Thymus (tissue), 14 donors: ENCODE measurements around the gene ABCA2. TPM values are rescaled to one million over a fixed set of nuclear protein-coding genes. Genes with fewer than 3 reads are reported as not detected.

Experiments used
- DNase-seq, 9 donors: peaks; one replicate each; pipeline ENCODE4 v3.0.0-alpha.2; 2013; ENCODE audit warnings: low spot score in 9 of 9, low read depth in 6 of 9, missing footprints in 1 of 9
- H3K27ac ChIP-seq, 2 donors: one replicate each; pipeline ENCODE4 v1.5.1; 2013; ENCODE audit warnings: control low read depth in 1 of 2, low read depth in 1 of 2, low read length in 1 of 2, mild to moderate bottlenecking in 1 of 2, moderate library complexity in 1 of 2
- H3K27me3 ChIP-seq, 2 donors: one replicate each; pipeline ENCODE4 v1.5.1; 2013; ENCODE audit warnings: low read length in 1 of 2; ENCODE audit not compliant: control insufficient read depth in 2 of 2, insufficient read depth in 1 of 2
- H3K36me3 ChIP-seq, 2 donors: one replicate each; pipeline ENCODE4 v1.5.1; 2013; ENCODE audit warnings: low read length in 1 of 2, mild to moderate bottlenecking in 1 of 2, moderate library complexity in 1 of 2; ENCODE audit not compliant: control insufficient read depth in 2 of 2, insufficient read depth in 2 of 2
- H3K4me1 ChIP-seq, 2 donors: one replicate each; pipeline ENCODE4 v1.5.1; 2013; ENCODE audit warnings: low read length in 2 of 2; ENCODE audit not compliant: control insufficient read depth in 2 of 2, insufficient read depth in 2 of 2
- H3K4me3 ChIP-seq, 2 donors: one replicate each; pipeline ENCODE4 v1.5.1; 2013; ENCODE audit warnings: low read length in 2 of 2, control low read depth in 1 of 2, mild to moderate bottlenecking in 1 of 2
- H3K9me3 ChIP-seq, 2 donors: one replicate each; pipeline ENCODE4 v1.5.1; 2013; ENCODE audit warnings: low read length in 1 of 2, mild to moderate bottlenecking in 1 of 2; ENCODE audit not compliant: control insufficient read depth in 2 of 2, insufficient read depth in 1 of 2
- WGBS: extraction: QIAGEN DNeasy Blood & Tissue Kit; methylation state at CpG from one replicate; pipeline ENCODE4 v1.1.7; 2013; 5-methylcytosine and 5-hydroxymethylcytosine counted together
- long read RNA-seq, 10 donors: transcript quantifications; one replicate each; lab custom pipeline, GENCODE V29; 2026
- polyA plus RNA-seq: library from polyadenylated mRNA; stranded (reverse); fragments of 200-250 nt; gene quantifications from one replicate; pipeline ENCODE4 v1.2.3, GENCODE V29; 2013
- total RNA-seq: library from RNA; stranded (reverse); fragments of 120-200 nt; gene quantifications from one replicate; pipeline ENCODE4 v1.2.4, GENCODE V29; 2013
- donor health status: healthy.

Gene ABCA2, protein sequence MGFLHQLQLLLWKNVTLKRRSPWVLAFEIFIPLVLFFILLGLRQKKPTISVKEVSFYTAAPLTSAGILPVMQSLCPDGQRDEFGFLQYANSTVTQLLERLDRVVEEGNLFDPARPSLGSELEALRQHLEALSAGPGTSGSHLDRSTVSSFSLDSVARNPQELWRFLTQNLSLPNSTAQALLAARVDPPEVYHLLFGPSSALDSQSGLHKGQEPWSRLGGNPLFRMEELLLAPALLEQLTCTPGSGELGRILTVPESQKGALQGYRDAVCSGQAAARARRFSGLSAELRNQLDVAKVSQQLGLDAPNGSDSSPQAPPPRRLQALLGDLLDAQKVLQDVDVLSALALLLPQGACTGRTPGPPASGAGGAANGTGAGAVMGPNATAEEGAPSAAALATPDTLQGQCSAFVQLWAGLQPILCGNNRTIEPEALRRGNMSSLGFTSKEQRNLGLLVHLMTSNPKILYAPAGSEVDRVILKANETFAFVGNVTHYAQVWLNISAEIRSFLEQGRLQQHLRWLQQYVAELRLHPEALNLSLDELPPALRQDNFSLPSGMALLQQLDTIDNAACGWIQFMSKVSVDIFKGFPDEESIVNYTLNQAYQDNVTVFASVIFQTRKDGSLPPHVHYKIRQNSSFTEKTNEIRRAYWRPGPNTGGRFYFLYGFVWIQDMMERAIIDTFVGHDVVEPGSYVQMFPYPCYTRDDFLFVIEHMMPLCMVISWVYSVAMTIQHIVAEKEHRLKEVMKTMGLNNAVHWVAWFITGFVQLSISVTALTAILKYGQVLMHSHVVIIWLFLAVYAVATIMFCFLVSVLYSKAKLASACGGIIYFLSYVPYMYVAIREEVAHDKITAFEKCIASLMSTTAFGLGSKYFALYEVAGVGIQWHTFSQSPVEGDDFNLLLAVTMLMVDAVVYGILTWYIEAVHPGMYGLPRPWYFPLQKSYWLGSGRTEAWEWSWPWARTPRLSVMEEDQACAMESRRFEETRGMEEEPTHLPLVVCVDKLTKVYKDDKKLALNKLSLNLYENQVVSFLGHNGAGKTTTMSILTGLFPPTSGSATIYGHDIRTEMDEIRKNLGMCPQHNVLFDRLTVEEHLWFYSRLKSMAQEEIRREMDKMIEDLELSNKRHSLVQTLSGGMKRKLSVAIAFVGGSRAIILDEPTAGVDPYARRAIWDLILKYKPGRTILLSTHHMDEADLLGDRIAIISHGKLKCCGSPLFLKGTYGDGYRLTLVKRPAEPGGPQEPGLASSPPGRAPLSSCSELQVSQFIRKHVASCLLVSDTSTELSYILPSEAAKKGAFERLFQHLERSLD (N-terminal part only)
- total RNA-seq (4.2 TPM), polyA plus RNA-seq (37.3 TPM)
- long read RNA-seq, donor 1 = 0 reads
- long read RNA-seq, donor 2 = 0 reads
- long read RNA-seq, donor 3 = 0 reads
- long read RNA-seq, donor 4 = 0 reads
- long read RNA-seq, donor 5, partial matches to known transcripts = 0 of 1 reads
- long read RNA-seq, donor 5, other reads (novel, unspliced or antisense) = 0 of 1 reads
- long read RNA-seq, donor 6, partial matches to known transcripts = 0 of 1 reads
- long read RNA-seq, donor 6, other reads (novel, unspliced or antisense) = 0 of 1 reads
- long read RNA-seq, donor 7 = 0 reads
- long read RNA-seq, donor 8 = 0 reads
- long read RNA-seq, donor 9, partial matches to known transcripts = 0 of 1 reads
- long read RNA-seq, donor 9, other reads (novel, unspliced or antisense) = 0 of 1 reads
- long read RNA-seq, donor 10 = 0 reads

DNA sequence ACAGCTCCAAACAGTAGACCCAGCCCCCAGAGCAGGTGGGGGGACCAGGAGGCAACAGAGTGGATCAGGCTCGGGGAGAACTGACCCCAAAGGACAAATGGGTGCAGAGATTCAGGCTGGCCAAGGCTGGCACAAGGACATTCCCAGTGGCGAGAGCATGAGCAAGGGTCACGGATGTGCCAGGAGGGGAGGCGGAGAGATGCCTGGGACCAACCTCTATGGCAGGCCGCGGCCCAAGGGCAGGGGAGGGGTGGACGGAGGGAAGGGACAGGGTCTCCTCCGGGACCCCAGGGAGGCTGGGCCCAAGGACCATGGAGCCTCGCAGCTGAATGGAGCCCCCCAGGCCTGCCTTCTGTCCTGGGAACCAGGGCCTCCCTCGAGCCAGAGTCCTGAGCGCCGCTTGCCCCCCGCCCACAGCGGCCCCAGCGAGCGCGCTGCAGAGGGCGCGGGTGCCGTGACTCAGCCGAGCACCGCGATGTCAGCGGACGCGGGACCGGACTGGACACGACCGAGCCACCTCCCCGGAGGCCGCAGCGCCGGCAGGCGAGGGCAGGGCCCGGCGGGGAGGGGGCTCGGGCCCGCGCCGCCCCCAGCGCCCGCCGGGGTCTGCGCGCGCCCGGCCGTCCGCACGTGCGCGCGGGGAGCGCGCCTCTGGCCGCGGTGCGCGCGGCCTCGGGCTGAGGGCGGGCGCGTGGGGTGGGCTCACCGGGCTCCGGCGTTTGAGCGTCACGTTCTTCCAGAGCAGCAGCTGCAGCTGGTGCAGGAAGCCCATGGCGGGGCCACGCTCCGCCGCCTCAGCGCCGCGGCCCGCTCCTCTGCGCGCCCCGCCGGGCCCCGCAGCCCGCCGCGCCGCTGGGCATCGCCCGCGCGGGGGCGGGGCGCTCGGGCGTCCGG lies at the start of gene ABCA2:
Gene ABCA2 (minus strand): TSS at position 869 of the 894 bp plus-strand sequence. CDS start 97 bp downstream, at position 772.
- peak within 1 kb of the TSS; percentile 44 to 54 for H3K4me3 ChIP-seq
- H3K27me3 ChIP-seq = peaks cover 27 to 58% of the 10 kb centered on the region in 2 donors
- H3K4me1 ChIP-seq = peaks cover 13 to 47% of the 10 kb centered on the region in 2 donors
- DNase-seq = no peak
- H3K27ac ChIP-seq = peak within 1 kb of the TSS; percentile 11 to 32
- H3K9me3 ChIP-seq = no peaks in the 10 kb centered on the region
- WGBS = 9% methylated on average over 90 of the region's 95 CpGs
- H3K36me3 ChIP-seq = no peaks in the 10 kb centered on the region

DNA sequence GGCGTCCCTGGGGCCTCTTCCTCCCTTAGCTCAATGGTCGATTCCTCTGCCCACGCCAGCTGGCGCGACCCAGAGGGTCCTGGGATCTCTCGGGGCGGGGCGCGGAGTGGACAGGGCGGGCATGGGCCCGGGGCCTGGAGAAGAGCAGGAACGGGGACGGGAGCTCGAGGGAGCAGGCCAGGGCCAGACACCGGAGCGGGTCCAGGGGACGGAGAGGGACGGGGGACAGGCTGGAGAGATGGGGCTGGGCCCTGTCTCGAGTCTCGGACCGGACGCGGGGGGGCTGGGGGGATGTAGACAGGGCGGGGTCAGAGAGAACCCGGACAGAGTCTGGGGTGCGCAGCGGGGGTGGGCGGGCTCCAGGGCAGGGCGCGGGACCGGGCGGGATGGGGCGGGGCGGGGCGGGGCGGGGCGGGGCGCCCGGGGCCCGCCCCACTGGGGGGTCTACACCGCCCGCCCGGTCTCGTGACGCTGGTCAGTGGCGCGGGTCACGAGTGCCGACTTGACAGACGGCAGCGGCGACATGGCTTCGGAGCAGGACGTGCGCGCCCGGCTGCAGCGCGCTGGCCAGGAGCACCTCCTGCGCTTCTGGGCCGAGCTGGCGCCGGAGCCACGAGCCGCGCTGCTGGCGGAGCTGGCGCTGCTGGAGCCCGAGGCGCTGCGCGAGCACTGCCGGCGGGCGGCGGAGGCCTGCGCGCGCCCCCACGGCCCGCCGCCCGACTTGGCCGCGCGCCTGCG lies 49.1 kb upstream of the ABCA2 start, which contains the start of gene UAP1L1:
Gene UAP1L1 (plus strand): TSS at position 508 of the 738 bp plus-strand sequence. CDS start 16 bp downstream, at position 524.
- H3K4me3 ChIP-seq = peak within 1 kb of the TSS; percentile 24 to 58
- 4% methylated on average over 87 of the region's 87 CpGs for WGBS
- DNase-seq = peak in 1 of 9 donors; percentile 34
- no peaks in the 10 kb centered on the region for H3K36me3 ChIP-seq
- peak within 1 kb of the TSS in 1 of 2 donors; percentile 66 for H3K27ac ChIP-seq
- H3K27me3 ChIP-seq = peaks cover 13 to 76% of the 10 kb centered on the region in 2 donors
- H3K4me1 ChIP-seq = peaks cover 9 to 13% of the 10 kb centered on the region in 2 donors
- H3K9me3 ChIP-seq = no peaks in the 10 kb centered on the region

DNA sequence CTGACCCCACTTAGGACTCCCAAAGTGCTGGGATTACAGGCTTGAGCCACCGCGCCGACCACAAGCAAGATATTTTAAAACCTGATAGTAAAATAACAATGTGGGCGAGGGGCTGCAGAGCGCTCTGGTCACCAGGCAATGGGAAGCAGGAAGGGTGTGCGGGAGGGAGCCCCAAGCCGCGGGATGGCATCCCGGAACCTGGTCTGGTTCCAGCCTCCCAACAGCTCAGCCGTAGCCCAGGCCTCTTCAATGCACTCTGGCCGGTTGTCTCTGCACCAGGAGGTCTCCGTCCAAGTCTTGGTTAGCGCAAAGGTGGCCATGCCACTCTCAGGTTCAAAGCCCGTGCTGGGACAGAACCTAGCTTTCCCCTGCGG lies 48.6 kb upstream of the ABCA2 start:
- H3K27ac ChIP-seq = no peak overlapping the region
- WGBS = 81% methylated on average over 15 of the region's 15 CpGs

DNA sequence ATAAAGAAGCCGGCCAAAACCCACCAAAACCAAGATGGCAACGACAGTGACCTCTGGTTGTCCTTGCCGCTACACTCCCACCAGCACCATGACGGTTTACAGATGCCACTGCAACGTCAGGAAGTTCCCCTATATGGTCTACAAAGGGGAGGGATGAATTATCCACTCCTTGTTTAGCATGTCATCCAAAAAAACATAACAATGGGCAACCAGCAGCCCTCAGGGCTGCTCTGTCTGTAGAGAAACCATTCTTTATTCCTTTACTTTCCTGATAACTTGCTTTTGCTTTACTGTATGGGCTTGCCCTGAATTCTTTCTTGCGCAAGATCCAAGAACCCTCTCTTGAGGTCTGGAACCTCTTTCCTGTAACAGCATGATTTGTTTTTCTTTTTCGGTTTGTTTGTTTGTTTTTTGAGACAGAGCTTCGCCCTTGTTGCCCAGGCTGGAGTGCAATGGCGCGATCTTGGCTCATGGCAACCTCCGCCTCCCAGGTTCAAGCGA lies 47.3 kb upstream of the ABCA2 start:
- peaks cover 16 to 24% of the 10 kb centered on the region in 2 donors for H3K4me1 ChIP-seq
- 94% methylated on average over 12 of the region's 12 CpGs for WGBS

More for the DNA sequence above, 48.6 kb upstream of the ABCA2 start:
- H3K36me3 ChIP-seq = no peaks in the 10 kb centered on the region
- DNase-seq = no peak
- no peaks in the 10 kb centered on the region for H3K9me3 ChIP-seq
- H3K4me3 ChIP-seq = no peak overlapping the region
- H3K27me3 ChIP-seq = peaks cover 13 to 75% of the 10 kb centered on the region in 2 donors
- peaks cover 9 to 13% of the 10 kb centered on the region in 2 donors for H3K4me1 ChIP-seq

DNA sequence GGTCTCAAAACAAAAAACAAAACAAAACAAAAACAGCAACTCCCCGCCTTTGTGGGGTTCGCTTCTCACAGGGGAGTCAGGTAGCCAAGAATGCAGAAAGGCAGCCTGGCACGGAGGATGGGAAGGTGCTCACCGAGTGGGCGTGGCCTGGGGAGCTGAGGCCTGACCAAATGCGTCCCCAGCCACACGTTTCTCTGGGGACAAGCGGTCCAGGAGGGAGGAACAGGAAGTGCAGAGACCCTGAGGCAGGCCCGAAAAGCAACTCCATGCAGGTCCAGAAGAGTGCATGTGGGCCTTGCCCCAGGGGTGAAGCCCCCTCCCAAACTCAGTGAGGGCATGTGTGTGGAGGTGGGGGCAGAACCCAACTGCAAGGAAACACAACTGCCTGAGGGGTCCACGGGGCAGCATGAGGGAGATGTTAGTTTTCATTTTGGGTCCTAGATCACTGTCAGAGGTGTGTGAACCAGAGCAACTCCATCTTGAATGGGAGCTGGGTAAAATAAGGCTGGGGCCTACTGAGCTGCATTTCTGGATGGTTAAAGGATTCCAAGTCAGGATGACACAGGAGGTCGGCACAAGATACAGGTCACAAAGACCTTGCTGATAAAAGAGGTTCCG lies 46.7 kb upstream of the ABCA2 start:
- Histone ChIP-seq H3K36me3 (no peaks in the 10 kb centered on the region), H3K27ac (no peak overlapping the region), H3K4me1 (peaks cover 20 to 24% of the 10 kb centered on the region in 2 donors), H3K27me3 (peaks cover 13 to 68% of the 10 kb centered on the region in 2 donors), H3K9me3 (no peaks in the 10 kb centered on the region), H3K4me3 (no peak overlapping the region)
- 93% methylated on average over 12 of the region's 12 CpGs for WGBS
- no peak for DNase-seq

More for the DNA sequence above, 47.3 kb upstream of the ABCA2 start:
- Histone ChIP-seq H3K27ac (no peak overlapping the region), H3K4me3 (no peak overlapping the region), H3K36me3 (no peaks in the 10 kb centered on the region), H3K27me3 (peaks cover 13 to 74% of the 10 kb centered on the region in 2 donors), H3K9me3 (no peaks in the 10 kb centered on the region)
- DNase-seq = no peak

DNA sequence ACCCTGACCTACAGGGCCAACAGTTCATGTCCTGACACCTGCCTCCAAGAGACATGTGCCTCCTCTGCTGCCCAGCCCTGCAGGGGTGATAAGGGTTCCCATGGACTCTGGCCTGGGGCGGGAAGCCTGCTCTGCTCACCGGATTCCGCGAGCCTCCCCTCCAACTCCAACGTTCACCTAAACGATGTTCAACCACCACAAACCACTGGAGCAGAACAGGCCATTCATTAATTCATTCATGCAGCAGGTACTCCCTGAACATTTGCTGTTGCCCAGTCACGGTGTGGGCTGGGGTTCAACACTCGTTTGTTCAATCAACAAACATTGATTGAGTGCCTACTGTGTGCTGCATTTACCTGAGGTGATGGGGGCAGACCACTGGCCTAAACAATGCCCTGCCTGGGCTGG lies 46.0 kb upstream of the ABCA2 start:
- Histone ChIP-seq H3K27ac (no peak overlapping the region), H3K4me3 (no peak overlapping the region), H3K9me3 (no peaks in the 10 kb centered on the region), H3K27me3 (peaks cover 21 to 68% of the 10 kb centered on the region in 2 donors), H3K4me1 (peaks cover 28 to 31% of the 10 kb centered on the region in 2 donors), H3K36me3 (no peaks in the 10 kb centered on the region)
- no peak for DNase-seq
- WGBS = 96% methylated on average over 8 of the region's 8 CpGs

DNA sequence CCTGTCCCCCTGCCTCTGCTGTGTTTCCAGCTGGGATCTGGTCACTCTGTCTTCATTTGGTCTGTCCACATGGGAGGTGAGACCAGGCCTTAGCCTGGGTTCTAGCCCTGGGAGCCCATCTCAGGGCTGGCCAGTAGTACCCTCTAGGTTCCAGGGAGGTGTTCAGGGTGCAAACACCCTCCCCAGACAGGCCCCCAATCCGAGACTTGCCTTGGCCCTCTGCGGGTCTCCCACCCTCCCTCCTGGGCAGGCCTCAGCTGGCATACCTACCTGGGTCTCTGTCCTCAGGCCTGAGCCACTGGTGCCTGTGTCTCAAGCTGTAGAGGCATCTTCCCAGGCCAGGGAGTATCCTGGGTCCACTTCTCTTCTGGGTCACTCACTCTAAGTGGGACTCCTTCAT lies 43.2 kb upstream of the ABCA2 start:
- no peak for DNase-seq
- Histone ChIP-seq H3K4me3 (peak overlapping the region in 1 of 2 donors; percentile 45), H3K4me1 (peaks cover 24 to 31% of the 10 kb centered on the region in 2 donors), H3K27me3 (peaks cover 10 to 49% of the 10 kb centered on the region in 2 donors), H3K27ac (no peak overlapping the region), H3K36me3 (no peaks in the 10 kb centered on the region), H3K9me3 (no peaks in the 10 kb centered on the region)
- 89% methylated on average over 2 of the region's 2 CpGs for WGBS
